GM19467 (cell line): ENCODE data around the gene ARSG.
"Not testable (repeated sequence)": the region's sequence is repeated elsewhere in the genome, so short reads cannot be mapped to it uniquely, and the experiment has no call there.

Experiments used
- ATAC-seq: cut with Tn5 transposase; IDR thresholded peaks from one replicate; pipeline ENCODE4 v1.9.1; 2021; ENCODE audit warnings: mild to moderate bottlenecking, moderate library complexity; ENCODE audit not compliant: unreplicated experiment

ARSG gene

GRCh38 chr17:68326681-68327080 lies 35.4 kb downstream of the ARSG start:
- no peak for ATAC-seq

DNA sequence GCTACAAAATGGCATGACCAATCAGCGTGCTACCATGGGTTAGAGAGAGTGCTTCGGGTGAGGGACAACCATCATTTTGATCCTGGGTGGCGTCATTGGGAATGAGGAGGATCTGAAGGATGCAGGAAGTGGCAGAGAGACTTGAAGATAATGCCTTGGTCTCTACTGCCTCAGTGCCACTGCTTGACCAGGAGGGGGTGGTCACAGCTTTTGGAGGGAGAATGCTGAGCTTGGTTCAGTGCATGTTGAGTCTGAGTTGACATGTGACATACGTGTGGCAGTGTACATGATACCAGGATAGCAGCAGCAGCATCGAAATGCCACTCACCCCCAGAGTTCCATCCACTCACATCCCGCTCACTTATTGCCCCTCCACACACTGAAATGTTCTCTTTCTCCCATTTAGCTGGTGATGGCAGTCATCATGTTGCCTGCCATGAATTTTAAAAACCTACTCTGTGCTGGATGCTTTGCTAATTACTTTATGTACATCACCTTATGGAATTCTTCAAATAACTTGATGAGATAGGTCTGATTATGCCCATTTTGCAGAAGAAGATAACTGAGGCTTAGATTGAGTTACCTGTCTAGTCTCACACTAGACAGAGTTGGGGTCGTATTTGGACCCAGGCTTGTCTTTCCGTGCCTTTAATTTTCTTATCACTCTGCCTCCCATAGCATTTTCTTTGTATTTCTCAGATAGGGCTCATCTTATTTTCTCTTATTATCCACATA lies 36.7 kb downstream of the ARSG start:
- no peak for ATAC-seq

DNA sequence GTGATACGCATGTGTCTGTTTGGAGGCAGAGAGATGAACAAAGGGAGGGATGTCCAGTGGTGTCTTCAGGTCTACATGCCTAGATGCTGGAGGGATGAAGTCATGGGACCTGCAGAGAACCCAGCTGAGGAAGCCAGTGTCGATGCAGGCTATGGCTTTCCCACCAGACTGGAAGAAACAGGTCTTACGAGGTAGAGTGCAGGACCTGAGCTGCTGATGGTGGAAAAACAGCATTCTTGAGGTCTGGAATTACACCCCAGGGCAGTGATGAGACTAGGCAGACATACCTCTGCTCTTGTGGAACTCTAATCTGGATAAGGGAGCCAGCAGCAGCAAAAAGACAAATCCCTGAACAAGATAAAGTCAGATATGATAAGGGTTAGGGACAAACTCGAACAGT lies 37.4 kb downstream of the ARSG start:
- ATAC-seq = no peak

DNA sequence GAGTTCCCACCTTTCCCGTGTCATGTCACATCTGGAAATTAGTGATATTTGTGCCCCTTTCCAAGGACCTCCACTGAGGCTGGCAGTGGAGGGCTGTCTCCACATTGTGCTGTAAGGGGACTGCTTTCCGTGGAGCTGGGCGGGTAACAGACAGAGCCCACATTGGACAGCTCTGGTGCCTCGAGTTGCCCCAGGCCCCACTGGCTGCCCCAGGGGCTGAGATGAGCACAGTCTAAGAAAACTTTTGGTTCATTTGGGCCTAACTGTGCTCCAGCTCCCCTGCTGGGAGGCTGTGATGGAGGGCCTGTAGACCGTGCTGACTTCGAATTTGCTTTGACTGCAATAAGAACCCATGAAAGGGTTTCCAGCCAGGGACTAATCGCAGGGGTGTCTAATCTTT lies 38.0 kb downstream of the ARSG start:
- ATAC-seq = no peak

DNA sequence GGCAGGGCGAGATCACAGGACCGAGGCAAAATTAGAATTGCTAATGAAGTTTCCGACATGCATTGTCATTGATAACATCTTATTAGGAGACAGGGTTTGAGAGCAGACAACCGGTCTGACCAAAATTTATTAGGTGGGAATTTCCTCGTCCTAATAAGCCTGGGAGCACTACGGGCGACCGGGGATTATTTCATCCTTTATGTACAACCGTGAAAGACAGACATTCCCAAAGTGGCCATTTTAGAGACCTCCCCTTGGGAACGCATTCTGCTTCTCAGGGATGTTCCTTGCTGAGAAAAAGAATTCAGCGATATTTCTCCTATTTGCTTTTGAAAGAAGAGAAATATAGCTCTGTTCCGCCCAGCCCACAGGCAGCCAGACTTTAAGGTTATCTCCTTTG lies 40.6 kb downstream of the ARSG start:
- not testable (repeated sequence) for ATAC-seq

DNA sequence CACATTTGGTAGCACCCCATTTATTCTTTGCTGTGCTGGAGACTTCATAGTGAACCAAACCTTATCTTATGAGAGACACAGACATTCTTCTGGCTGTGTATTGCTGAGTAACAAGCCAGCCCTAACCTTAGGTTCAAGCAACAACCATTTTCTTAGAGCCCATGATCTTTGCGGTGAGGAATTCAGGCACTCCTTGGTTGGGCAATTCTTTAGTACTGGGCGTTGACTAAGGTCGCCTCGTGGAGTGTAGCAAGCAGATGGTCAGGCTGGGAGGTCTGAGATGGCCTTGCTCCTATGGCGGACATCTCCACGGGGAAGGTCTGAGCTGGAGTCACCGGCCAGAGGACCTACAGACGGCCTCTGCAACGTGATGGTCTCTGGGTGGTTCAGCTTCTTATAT lies 43.1 kb downstream of the ARSG start:
- no peak for ATAC-seq

DNA sequence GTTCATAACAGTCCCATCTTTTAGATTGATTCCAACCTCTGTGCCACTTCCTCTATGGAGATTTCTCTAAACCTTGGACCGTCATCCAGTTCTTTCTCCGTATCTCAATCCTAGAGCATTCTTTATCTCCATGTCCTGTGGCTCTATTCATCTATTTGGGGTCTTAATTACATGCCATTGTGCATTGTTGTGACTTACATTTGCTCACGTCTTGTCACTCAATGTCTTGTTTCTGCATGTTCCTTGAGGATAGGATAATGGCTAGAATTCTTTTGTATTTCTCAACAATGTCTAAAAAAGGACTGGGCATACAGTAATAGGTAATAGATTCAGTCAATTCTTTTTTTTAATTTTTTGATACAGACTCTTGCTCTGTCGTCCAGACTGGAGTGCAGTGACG lies 50.2 kb downstream of the ARSG start:
- no peak for ATAC-seq

DNA sequence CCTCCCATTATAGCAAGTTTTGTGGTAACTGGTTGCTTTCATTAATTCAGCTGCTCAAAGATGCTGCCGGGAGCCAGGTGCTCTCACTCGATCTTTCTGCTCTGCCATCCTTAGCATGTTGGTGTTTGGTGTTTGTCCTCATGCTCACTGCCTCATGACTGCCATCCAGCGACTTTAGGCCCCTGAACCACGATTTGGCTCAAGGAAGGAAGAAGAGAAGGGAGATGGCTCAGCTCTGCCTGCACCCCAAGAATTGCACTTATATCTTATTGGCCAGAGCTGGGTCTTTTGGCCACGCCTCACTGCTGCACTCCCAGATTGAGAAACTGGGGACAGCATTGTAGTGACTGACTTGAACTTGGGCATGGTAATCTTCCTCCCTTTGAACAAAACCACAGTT lies 52.7 kb downstream of the ARSG start:
- no peak for ATAC-seq

- ATAC-seq = no peak
Observed at GRCh38 chr17:68344701-68345136, 53.4 kb downstream of the ARSG start.

- peak; percentile 72 for ATAC-seq
Observed at GRCh38 chr17:68346448-68346847, 55.2 kb downstream of the ARSG start.

DNA sequence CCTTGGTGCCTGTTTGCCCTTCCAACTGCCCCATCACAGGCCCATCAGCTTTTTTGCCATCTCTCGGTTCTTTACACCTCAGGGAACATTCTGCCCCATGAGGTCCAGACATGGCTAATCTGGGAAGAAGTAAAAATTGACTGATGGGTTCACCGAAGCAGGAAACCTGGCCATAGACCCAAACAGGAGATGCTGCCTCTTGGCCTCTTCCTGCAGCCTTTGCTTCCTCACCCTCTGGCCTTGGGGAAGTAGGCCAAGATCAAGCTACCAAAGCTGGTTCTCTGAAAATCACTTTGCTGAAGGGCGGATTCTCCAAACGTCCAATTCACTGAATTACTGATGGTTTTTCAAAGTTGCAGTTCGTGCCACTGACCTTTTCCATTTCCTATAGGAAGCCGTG lies 56.1 kb downstream of the ARSG start:
- no peak for ATAC-seq

DNA sequence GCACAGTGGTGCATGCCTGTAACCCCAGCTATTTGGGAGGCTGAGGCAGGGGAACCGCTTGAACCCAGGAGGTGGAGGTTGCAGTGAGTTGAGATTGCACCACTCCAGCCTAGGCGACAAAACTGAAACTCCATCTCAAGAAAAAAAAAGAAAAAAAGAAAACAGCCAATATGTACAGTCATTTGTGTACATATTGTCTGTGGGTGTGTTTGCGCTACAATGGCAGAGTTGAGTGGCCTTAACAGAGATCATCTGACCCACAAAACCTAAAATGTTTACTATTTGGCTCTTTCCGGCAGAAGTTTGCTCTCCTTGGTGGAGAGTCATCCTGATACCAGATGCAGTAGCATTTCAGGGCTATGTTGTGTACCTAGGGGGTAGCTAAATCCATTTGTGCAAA lies 57.9 kb downstream of the ARSG start:
- ATAC-seq = no peak

- no peak for ATAC-seq
Observed at GRCh38 chr17:68351395-68351794, 60.1 kb downstream of the ARSG start.

DNA sequence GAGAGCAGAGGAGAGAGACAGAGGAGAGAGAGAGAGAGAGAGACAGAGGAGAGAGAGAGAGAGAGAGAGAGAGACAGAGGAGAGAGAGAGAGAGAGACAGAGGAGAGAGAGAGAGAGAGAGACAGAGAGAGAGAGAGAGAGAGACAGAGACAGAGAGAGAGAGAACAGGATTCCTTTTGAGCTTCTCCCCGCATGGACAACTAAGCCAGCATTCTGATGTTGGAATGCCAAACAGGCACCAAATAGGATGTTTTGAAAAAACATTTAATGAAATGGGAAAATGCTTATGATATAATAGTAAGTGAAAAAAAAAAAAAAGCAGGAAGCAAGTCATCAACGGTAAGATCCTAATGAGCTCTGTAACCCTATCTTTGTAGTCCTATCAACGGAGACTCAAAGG lies 60.7 kb downstream of the ARSG start:
- ATAC-seq = no peak

- not testable (repeated sequence) for ATAC-seq
Observed at GRCh38 chr17:68352671-68353070, 61.4 kb downstream of the ARSG start.

GRCh38 chr17:68353111-68353521 lies 61.8 kb downstream of the ARSG start:
- ATAC-seq = no peak

GRCh38 chr17:68354311-68354710 lies 63.0 kb downstream of the ARSG start:
- ATAC-seq = not testable (repeated sequence)

DNA sequence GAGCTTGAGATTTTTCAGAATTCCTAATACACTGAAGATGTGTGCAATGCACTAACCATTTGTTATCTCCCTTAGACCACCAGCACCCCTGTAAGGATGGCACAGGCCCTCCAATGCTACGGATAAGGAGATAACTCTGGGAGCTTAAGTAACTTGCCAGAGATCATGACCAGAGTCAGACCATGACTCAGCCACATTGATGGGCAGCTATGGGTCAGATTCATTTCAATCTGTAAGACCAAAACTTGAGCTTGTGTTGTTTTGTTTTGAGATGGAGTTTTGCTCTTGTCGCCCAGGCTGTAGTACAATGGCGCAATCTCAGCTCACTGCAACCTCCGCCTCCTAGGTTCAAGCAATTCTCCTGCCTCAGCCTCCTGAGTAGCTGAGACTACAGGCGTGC lies 63.8 kb downstream of the ARSG start:
- ATAC-seq = not testable (repeated sequence)

DNA sequence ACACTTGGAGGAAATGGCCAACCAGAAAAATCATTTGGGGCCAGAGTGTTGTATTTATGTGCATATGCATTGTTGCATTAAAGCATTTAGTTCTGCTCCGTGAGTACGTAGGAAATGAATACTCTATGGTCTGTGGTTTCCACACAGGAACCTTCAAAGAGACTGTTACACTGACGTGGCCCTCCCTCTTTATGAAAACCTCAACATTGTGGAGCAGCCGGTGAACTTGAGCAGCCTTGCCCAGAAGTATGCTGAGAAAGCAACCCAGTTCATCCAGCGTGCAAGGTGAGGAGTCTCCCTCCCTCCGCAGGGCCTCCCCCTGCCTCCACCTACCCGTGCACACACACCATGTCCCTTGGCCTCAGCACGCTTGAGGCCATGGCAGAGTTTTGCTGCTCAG lies 65.2 kb downstream of the ARSG start:
- ATAC-seq = no peak

DNA sequence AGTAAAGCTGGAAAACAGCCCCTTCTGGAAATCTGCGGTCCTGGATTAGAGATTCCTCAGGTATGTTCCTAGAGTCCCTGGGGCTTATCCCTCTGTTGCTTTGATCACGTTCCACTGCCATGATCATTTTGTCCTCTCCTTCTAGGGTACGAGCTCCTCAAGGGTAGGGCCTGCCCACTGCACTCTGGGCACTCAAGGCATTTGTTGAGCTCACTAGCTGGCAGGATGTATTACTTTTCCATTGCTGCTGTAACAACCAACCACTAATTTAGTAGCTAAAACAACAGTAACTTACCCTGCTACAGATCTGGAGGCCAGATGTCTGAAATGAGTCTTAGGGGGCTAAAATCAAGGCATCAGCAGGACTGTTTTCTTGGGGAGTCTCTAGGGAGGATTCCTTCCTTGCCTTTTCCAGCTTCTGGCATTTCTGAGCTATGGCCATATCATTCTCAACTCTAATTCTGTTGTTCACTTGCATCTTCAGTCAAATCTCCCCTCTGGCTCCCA lies 65.7 kb downstream of the ARSG start:
- ATAC-seq = no peak

- no peak for ATAC-seq
Observed at GRCh38 chr17:68357886-68358285, 66.6 kb downstream of the ARSG start.

DNA sequence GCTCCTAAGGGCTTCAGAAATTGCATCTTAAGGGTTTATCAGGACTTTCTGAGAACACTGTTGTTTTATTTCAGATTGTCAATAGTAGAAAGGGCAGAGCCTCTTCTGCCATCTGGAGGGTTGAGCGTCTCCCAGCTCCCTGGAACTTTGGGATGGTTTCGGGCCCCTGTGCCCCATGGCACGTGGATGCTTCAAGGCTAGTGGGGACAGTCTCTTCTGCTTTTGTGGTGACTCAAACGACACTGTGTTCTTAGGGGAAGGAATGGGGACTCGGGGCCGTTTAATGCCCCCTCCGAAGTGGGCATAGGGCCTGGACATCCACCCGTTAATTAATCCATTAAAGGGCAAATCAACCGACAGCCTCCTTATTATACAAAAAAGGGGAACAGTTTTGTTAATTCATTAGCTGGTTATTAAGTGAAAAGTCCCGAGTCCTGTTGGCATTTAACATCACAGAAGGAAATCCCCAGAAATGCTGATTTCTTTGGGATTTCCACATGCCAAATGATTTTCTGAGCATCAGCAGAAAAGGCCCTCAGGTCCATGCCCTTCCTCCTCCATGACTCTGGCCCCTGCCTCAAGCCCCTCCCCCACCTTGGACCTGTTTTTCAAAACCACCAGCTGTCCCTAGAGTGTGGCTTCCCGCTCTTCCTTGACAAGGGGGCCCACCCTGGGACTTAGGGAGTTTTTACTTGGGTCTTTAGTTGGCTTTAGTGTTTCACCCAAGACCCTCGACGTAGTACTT lies 68.7 kb downstream of the ARSG start:
- ATAC-seq = no peak
